GM12878 (cell line): Measurements from ENCODE around the gene EYS. TPM values are rescaled to one million over a fixed set of nuclear protein-coding genes. Genes with fewer than 3 reads are reported as not detected.

Experiments used
- ATAC-seq: fragments of 200-7000 bp; cut with Tn5 transposase; 3 replicates; pipeline ENCODE4 v1.9.1; 2020; ENCODE audit warnings: mild to moderate bottlenecking, moderate library complexity
- BruUV-seq: library from RNA; stranded (reverse); fragments of 400-500 nt; replicated peaks from 2 replicates; lab custom pipeline; 2021; lab: Mats Ljungman, UMichigan
- CTCF ChIA-PET: fragments of 300-600 bp; sonication (Branson Sonifier 250); formaldehyde crosslinking; extraction: SDS; loops from one replicate; lab custom pipeline; 2021; ENCODE audit warnings: inconsistent platforms; lab: Yijun Ruan, JAX
- POLR2A ChIA-PET: fragments of 350-600 bp; formaldehyde crosslinking; extraction: SDS; loops from one replicate; lab custom pipeline; 2021; ENCODE audit warnings: inconsistent platforms; lab: Charles Lee
- RAD21 ChIA-PET: fragments of 300-600 bp; sonication (Branson Sonifier 250); formaldehyde crosslinking; loops from one replicate; lab custom pipeline; 2023; ENCODE audit warnings: antibody characterized with exemption; ENCODE audit not compliant: unreplicated experiment; lab: Charles Lee
- SMC1A ChIA-PET: fragments of 300-600 bp; sonication (Branson Sonifier 250); formaldehyde crosslinking; loops from one replicate; lab custom pipeline; 2023; ENCODE audit not compliant: unreplicated experiment, uncharacterized antibody; lab: Charles Lee
- DNase-seq: peaks from one replicate; pipeline ENCODE4 v3.0.0-alpha.2; 2011; ENCODE audit warnings: low read depth, low spot score
- FAIRE-seq: peaks from 3 replicates; lab custom pipeline; 2011; peaks lifted over from hg19 to GRCh38; lab: Jason Lieb, UNC
- H2AFZ ChIP-seq: 2 replicates; pipeline ENCODE4 v1.6.0; 2011; ENCODE audit warnings: low read depth, low read length, control low read depth; ENCODE audit not compliant: control insufficient read depth
- H3K27ac ChIP-seq: 2 replicates; pipeline ENCODE4 v1.5.1; 2011; ENCODE audit warnings: control low read depth; ENCODE audit not compliant: control insufficient read depth, insufficient read depth
- H3K27me3 ChIP-seq, 2 experiments: replicated peaks in 1 of 2; 2 replicates each; pipeline versions ENCODE4 v1.6.0 to v1.6.1; 2011; ENCODE audit warnings: low read length in 1 of 2; ENCODE audit not compliant: control insufficient read depth in 2 of 2, insufficient read depth in 2 of 2
- H3K36me3 ChIP-seq, 2 experiments: 2 replicates each; pipeline ENCODE4 v1.5.1; 2011; ENCODE audit warnings: low read length in 1 of 2; ENCODE audit not compliant: control insufficient read depth in 2 of 2, insufficient read depth in 2 of 2
- H3K4me1 ChIP-seq: 2 replicates; pipeline ENCODE4 v1.6.1; 2011; ENCODE audit warnings: mild to moderate bottlenecking, low read length, moderate library complexity, mixed read lengths; ENCODE audit not compliant: control insufficient read depth, insufficient read depth
- H3K4me2 ChIP-seq: 2 replicates; pipeline ENCODE4 v1.6.0; 2011; ENCODE audit warnings: control low read depth; ENCODE audit not compliant: control insufficient read depth, insufficient read depth
- H3K4me3 ChIP-seq: fragments of 200-600 bp; sonication (generic); 2 replicates; pipeline ENCODE4 v1.5.1; 2016
- H3K79me2 ChIP-seq: 2 replicates; pipeline ENCODE4 v1.6.0; 2011; ENCODE audit warnings: low read length; ENCODE audit not compliant: control insufficient read depth, insufficient read depth
- H3K9ac ChIP-seq: 2 replicates; pipeline ENCODE4 v1.8.0; 2011; ENCODE audit warnings: low read length, control low read depth, mixed read lengths; ENCODE audit not compliant: control insufficient read depth, insufficient read depth
- H3K9me3 ChIP-seq: replicated peaks from 3 replicates; pipeline ENCODE4 v1.5.1; 2011; ENCODE audit warnings: mild to moderate bottlenecking, low read length; ENCODE audit not compliant: control insufficient read depth, insufficient read depth
- H4K20me1 ChIP-seq: 2 replicates; pipeline ENCODE4 v1.6.0; 2011; ENCODE audit not compliant: control insufficient read depth, insufficient read depth
- BACH1 ChIP-seq: fragments of 450-650 bp; IDR thresholded peaks from 2 replicates; pipeline ENCODE4 v1.6.1; 2017; ENCODE audit warnings: mild to moderate bottlenecking, borderline replicate concordance
- CHD1 ChIP-seq: IDR thresholded peaks from 2 replicates; pipeline ENCODE4 v1.6.1; 2012; ENCODE audit warnings: low read depth, low read length, improper control_type of control experiment
- CHD4 ChIP-seq: fragments of 200-600 bp; sonication (generic); IDR thresholded peaks from 2 replicates; pipeline ENCODE4 v1.6.1; 2016; ENCODE audit warnings: mild to moderate bottlenecking
- EP300 ChIP-seq, 2 experiments: fragments of 150-350 bp in 1 of 2; IDR thresholded peaks; 2 replicates each; pipeline ENCODE4 v1.6.1; 2011 to 2012; ENCODE audit warnings: low read depth in 2 of 2, low read length in 2 of 2, borderline replicate concordance in 1 of 2, improper control_type of control experiment in 1 of 2, inconsistent platforms in 1 of 2; ENCODE audit not compliant: control insufficient read depth in 1 of 2
- HDAC2 ChIP-seq: fragments of 200-600 bp; sonication (generic); IDR thresholded peaks from 2 replicates; pipeline ENCODE4 v1.6.1; 2017
- MEF2B ChIP-seq: fragments of 450-650 bp; IDR thresholded peaks from 2 replicates; pipeline ENCODE4 v1.6.1; 2018; ENCODE audit warnings: mild to moderate bottlenecking, moderate library complexity; ENCODE audit not compliant: partially characterized antibody, poor library complexity, severe bottlenecking
- PRDM15 ChIP-seq: fragments of 450-650 bp; formaldehyde crosslinking; IDR thresholded peaks from 2 replicates; pipeline ENCODE4 v1.4.0; 2020; ENCODE audit warnings: mild to moderate bottlenecking, moderate library complexity
- RAD21 ChIP-seq: IDR thresholded peaks from 2 replicates; pipeline ENCODE4 v1.6.1; 2011; ENCODE audit warnings: mild to moderate bottlenecking, low read depth, low read length, moderate library complexity; ENCODE audit not compliant: insufficient read depth
- RELA ChIP-seq: fragments of 450-650 bp; IDR thresholded peaks from 2 replicates; pipeline ENCODE4 v1.8.0; 2014; ENCODE audit warnings: borderline replicate concordance; ENCODE audit not compliant: partially characterized antibody
- SP1 ChIP-seq: IDR thresholded peaks from one replicate; pipeline ENCODE4 v1.6.1; 2011; ENCODE audit warnings: low read depth, low read length
- ZNF24 ChIP-seq: fragments of 450-650 bp; IDR thresholded peaks from 2 replicates; pipeline ENCODE4 v1.6.1; 2017; ENCODE audit warnings: antibody characterized with exemption, mild to moderate bottlenecking
- ZSCAN29 ChIP-seq: fragments of 450-650 bp; IDR thresholded peaks from 2 replicates; pipeline ENCODE4 v1.6.1; 2017; ENCODE audit warnings: mild to moderate bottlenecking, moderate library complexity
- WGBS: methylation state at CpG from one replicate; pipeline ENCODE4 v1.1.6; 2016; ENCODE audit warnings: low lambda C conversion rate; ENCODE audit not compliant: insufficient replicate concordance, insufficient coverage; ENCODE audit errors: missing lambda C conversion rate; 5-methylcytosine and 5-hydroxymethylcytosine counted together
- in situ Hi-C: fragments of 300-500 bp; cut with MboI; formaldehyde crosslinking; loops from 9 replicates; pipeline ENCODE4 v1.14.3; 2018; ENCODE audit warnings: mixed read lengths
- intact Hi-C: fragments of 100-400 bp; cut with micrococcal nuclease; formaldehyde crosslinking; loops from one replicate; pipeline ENCODE4 v1.14.2; 2022; ENCODE audit not compliant: unreplicated experiment
- polyA plus RNA-seq, 11 experiments: library from polyadenylated mRNA; depleted of rRNA in 4 of 11; unstranded in 6 of 11; stranded (reverse) in 5 of 11; fragments of >200 nt; fragmentation: Nextera tagmentation in 4 of 11; fragmentation: Illumina TruSeq in 1 of 11; extraction: Ambion mirVana in 4 of 11; extraction: Trizol in 1 of 11; gene quantifications; 1 replicate in 1 of 11; 2 replicates in 10 of 11; pipeline versions ENCODE4 v1.2.1 to v1.2.3, GENCODE V29; 2011 to 2016; ENCODE audit warnings: inconsistent platforms in 2 of 11, missing spikeins in 2 of 11, low read depth in 1 of 11
- total RNA-seq, 4 experiments: library from RNA; depleted of rRNA in 3 of 4; stranded (reverse); fragments of >200 nt in 3 of 4; fragmentation: Illumina TruSeq in 1 of 4; extraction: Trizol in 1 of 4; gene quantifications; 2 replicates each; pipeline versions ENCODE4 v1.2.1 to v1.2.3, GENCODE V29; 2013 to 2021
- TF ChIP-seq, protein P1 (sequence below): fragments of 450-650 bp; IDR thresholded peaks from 2 replicates; pipeline ENCODE4 v1.6.1; 2017; ENCODE audit warnings: mild to moderate bottlenecking, moderate library complexity

Gene EYS
- total and polyA plus RNA-seq, 10 of the 15 experiments (the other 5 are each of a cell fraction or from before 2014, with no cell fraction given) = under 0.01 to 0.14 (median 0.02) TPM; not detected in 1

- TF ChIP-seq PRDM15 (CRISPR knock-in tag) (no peak), MEF2B (no peak), CHD4 (no peak), RAD21 (no peak), RELA (no peak)
These were observed 1323.7 kb downstream of the EYS start (continued) for GRCh38 chr6:64383277-64383676.

DNA sequence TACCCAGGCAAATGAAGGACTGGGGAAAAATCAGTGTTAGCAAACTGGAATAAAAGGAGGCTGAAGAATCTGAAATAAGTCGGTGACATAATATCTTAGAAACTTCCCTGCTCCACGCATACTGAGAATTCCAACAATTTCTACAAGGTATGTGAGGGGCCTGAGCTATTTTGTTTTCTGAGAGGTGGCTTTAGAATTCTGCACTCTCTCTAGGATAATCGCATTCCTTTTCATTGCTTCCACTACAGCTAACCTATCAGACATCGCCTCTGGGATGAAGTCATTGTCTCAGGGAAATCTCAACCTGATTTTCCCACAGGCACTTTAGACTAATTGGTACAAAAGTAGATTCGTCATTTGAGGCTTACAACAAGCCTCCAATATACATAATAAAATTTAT lies 1330.6 kb downstream of the EYS start:
- no peaks in the 10 kb centered on the region for H3K36me3 ChIP-seq
- in situ Hi-C loops (no loop called here), intact Hi-C loops (no loop called here)
- H3K4me3 ChIP-seq = no peak overlapping the region
- 40% methylated on average over 5 of the region's 5 CpGs for whole genome bisulfite sequencing
- TF ChIP-seq BACH1 = no peak
- no peak for TF ChIP-seq SP1
- no peak for TF ChIP-seq ZNF24
- TF ChIP-seq HDAC2 = no peak
- no peak for TF ChIP-seq ZSCAN29
- no peak for TF ChIP-seq EP300 (IDR thresholded peaks at IDR 0.05; ENCODE audit: borderline replicate concordance in 1 of 2, control insufficient read depth in 1 of 2, low read depth in 2 of 2, low read length in 2 of 2)
- TF ChIP-seq, protein P1, sequence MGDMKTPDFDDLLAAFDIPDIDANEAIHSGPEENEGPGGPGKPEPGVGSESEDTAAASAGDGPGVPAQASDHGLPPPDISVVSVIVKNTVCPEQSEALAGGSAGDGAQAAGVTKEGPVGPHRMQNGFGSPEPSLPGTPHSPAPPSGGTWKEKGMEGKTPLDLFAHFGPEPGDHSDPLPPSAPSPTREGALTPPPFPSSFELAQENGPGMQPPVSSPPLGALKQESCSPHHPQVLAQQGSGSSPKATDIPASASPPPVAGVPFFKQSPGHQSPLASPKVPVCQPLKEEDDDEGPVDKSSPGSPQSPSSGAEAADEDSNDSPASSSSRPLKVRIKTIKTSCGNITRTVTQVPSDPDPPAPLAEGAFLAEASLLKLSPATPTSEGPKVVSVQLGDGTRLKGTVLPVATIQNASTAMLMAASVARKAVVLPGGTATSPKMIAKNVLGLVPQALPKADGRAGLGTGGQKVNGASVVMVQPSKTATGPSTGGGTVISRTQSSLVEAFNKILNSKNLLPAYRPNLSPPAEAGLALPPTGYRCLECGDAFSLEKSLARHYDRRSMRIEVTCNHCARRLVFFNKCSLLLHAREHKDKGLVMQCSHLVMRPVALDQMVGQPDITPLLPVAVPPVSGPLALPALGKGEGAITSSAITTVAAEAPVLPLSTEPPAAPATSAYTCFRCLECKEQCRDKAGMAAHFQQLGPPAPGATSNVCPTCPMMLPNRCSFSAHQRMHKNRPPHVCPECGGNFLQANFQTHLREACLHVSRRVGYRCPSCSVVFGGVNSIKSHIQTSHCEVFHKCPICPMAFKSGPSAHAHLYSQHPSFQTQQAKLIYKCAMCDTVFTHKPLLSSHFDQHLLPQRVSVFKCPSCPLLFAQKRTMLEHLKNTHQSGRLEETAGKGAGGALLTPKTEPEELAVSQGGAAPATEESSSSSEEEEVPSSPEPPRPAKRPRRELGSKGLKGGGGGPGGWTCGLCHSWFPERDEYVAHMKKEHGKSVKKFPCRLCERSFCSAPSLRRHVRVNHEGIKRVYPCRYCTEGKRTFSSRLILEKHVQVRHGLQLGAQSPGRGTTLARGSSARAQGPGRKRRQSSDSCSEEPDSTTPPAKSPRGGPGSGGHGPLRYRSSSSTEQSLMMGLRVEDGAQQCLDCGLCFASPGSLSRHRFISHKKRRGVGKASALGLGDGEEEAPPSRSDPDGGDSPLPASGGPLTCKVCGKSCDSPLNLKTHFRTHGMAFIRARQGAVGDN = no peak
- no peak for TF ChIP-seq CHD1
- H3K9me3 ChIP-seq = no peaks in the 10 kb centered on the region
- DNase-seq (no peak), FAIRE-seq (no peak), ATAC-seq (no peak)
- H3K27me3 ChIP-seq = no peaks in the 10 kb centered on the region
- CTCF ChIA-PET = no interaction called here
- POLR2A ChIA-PET = no interaction called here
- SMC1A ChIA-PET = no interaction called here
- H4K20me1 ChIP-seq = no peaks in the 10 kb centered on the region
- RAD21 ChIA-PET = no interaction called here
- BruUV-seq = no TSS peak
- no peak overlapping the region for H3K27ac ChIP-seq
- H3K79me2 ChIP-seq = no peaks in the 10 kb centered on the region
- no peak overlapping the region for H2AFZ ChIP-seq
- H3K4me1 ChIP-seq = no peaks in the 10 kb centered on the region
- no peak overlapping the region for H3K9ac ChIP-seq
- H3K4me2 ChIP-seq = no peak overlapping the region
